NCI-H774 (cell line): ENCODE data around the gene NLRX1.
"Not testable (repeated sequence)": the region's sequence is repeated elsewhere in the genome, so short reads cannot be mapped to it uniquely, and the experiment has no call there.

Experiments
- DNase-seq: peaks from one replicate; lab custom pipeline; 2025; lab: John Stamatoyannopoulos, UW

Gene NLRX1, protein sequence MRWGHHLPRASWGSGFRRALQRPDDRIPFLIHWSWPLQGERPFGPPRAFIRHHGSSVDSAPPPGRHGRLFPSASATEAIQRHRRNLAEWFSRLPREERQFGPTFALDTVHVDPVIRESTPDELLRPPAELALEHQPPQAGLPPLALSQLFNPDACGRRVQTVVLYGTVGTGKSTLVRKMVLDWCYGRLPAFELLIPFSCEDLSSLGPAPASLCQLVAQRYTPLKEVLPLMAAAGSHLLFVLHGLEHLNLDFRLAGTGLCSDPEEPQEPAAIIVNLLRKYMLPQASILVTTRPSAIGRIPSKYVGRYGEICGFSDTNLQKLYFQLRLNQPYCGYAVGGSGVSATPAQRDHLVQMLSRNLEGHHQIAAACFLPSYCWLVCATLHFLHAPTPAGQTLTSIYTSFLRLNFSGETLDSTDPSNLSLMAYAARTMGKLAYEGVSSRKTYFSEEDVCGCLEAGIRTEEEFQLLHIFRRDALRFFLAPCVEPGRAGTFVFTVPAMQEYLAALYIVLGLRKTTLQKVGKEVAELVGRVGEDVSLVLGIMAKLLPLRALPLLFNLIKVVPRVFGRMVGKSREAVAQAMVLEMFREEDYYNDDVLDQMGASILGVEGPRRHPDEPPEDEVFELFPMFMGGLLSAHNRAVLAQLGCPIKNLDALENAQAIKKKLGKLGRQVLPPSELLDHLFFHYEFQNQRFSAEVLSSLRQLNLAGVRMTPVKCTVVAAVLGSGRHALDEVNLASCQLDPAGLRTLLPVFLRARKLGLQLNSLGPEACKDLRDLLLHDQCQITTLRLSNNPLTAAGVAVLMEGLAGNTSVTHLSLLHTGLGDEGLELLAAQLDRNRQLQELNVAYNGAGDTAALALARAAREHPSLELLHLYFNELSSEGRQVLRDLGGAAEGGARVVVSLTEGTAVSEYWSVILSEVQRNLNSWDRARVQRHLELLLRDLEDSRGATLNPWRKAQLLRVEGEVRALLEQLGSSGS

DNA sequence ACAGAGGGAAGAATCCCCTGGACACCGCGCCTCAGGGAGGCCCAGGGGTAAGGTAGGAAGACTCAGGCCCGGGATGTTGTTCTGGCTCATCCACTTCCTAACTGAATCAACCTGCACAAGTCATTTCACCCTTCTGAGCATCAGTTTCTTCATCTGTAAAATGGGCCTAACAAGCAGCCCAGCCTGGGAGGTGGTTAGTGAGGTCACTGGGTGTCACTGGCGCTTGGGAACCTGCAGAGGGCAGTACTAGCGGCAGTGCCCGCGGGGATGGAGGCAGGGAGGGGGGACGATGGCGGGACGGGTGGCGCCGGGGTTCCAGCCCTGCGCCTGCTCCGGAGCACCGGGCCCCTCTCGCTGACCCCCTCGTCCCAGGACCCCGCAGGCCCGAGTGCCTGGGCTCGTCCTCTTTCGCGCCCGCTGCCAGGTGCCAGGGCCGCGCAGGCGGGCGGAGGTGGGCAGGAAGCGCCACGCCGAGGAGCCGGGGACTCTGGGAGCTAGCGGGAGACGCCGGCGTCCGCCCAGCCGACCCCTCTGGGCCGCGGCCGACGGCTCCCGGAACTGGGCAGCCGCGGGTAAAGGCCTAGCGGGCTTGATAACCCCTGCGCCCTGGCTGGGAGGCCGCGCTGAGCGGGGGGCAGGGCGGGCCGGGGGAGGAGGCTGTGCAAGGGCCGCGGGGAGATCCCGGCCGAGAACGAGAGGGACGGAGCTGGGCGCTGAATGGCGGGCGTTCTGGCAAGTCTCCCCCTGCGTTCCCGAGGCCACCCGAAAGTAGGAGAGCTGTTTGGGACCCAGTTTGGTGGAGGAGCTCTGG, at the start of gene NLRX1:
NLRX1 (plus strand) TSS at position 255 of the 811 bp plus-strand sequence. CDS start 2,679 bp downstream, outside the sequence.
- peak; percentile 86 for DNase-seq

DNA sequence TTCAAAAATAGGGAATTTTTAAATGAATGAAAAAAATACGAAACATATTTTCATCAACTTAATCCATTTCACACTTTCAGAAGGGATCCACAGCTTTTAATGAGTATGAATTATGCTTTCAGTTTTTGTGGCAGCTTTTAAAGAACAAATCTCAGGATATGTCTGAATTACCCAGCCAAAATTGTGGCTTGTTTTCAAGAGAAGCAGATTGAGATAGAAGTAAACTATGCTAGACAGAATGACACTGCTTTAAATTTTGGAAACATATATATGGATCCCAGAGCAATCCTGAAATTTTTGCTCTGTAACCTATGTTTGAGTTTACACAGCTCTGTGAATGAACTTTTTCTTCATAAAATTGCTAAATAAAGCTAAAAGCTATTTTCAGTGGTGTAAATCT, 49.6 kb upstream of the NLRX1 start:
- DNase-seq, result no peak

DNA sequence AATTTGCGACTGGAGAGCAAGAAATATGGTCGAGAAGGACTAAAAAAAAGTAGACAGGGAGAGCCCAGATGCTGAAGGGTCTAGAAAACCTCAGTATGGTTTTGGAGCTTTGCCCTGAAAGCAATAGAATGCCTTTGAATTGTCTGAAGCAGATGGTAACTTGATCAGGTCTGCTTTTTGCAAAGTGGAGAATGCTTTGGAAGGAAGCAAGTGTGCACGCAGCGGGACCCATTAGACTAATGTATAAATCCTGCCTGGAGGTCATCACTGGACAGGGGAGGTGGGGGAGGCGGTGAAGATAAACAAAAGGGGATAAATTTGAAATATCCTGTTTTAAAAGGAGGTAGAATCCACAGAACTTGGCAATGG, 47.9 kb upstream of the NLRX1 start:
- DNase-seq, result no peak

DNA sequence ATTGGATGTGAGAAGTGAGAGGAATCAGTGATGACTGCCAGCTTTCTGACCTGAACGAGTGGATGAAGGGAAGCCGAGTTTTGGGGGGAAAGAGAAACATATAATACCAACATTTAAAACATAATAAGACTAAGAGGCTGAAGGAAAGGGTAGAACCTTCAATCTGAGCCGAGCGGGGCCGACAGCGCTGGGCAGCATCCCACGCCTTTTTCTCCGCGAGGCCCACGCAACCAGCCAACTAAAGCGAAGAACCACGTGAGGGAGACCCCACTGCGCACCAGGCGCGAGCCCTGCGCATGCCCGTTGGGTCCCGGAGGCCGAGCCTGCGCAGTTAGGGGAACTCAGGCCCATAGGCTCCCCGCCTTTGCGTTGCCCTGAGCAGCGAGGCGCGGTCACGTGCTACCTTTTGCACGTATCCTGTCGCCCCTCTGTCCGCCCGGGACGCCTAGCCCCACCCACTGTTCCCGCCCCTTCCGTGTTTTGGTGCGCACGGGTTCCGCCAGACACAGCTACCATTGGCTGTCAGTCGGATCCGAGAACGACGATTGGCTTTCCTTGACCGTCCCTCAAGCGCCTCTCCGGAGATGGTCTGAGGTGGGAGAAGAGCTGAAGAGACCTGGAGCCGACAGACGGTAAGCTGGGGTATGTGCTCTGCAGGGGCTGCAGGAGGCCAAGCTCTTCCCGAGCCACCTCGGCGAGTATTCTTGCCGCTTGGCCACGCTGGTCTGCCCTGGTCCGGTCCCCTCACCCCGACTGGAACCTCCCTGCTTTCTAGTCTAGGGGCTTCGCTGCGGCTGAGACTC, 47.3 kb upstream of the NLRX1 start, which contains the start of gene HINFP:
HINFP (plus strand) TSS at position 573 of the 803 bp plus-strand sequence. CDS start 5,365 bp downstream, outside the sequence.
- peak; percentile 99 for DNase-seq

DNA sequence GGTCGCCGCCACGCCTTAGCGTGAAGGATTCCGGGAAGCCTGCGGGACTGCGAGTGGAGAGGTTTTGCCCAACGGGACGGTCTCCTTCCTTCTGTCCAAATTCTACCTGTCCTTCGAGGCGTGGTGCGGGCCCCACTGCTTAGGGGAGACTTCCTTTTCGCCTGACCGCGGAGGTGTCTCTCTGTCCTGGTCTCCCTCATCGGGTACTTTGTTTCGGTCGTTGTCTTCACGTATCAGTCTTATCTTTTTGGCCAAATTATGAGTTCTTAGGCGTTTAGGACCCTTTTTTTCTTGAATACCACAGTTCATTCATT, 46.8 kb upstream of the NLRX1 start:
- no peak for DNase-seq

DNA sequence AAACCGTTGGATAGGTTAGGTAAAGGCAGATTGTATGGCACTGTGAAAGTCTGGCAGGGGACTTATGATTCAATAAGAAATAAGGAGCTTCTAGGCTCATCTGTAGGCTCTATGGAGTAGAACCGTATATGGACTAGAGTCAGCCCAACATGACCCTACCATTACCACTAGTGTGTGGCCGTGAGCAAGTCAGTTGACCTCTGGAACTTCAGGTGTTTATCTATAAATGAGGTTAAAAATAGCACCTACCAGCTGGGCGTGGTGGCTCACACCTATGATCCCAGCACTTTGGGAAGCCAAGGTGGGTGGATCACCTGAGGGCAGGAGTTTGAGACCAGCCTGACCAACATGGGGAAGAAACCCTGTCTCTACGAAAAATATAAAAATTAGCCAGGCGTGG, 42.7 kb upstream of the NLRX1 start:
- no peak for DNase-seq

DNA sequence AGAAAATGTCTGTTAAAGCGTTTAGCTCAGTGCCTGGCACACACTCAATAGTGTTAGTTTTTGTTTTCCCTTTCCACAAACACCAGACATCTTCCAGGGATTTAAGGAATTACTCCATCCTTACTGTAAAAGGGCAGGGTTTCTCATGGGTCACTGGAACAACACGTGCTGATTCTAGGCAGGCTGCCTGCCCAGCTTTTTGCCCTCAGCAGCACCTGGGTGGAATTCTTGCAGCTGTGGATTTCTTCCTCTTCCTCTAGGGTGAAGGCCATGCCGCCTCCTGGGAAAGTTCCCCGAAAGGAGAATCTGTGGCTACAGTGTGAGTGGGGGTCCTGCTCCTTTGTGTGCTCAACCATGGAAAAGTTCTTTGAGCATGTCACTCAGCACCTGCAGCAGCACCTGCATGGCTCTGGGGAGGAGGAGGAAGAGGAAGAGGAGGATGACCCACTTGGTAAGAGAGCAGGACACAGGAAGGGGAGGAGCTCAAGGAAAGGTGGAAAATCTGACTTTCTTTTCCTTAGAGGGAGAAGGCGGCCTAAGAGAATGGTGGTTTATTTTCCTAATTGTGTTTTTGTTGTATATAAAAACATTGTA, 41.8 kb upstream of the NLRX1 start:
- no peak for DNase-seq

DNA sequence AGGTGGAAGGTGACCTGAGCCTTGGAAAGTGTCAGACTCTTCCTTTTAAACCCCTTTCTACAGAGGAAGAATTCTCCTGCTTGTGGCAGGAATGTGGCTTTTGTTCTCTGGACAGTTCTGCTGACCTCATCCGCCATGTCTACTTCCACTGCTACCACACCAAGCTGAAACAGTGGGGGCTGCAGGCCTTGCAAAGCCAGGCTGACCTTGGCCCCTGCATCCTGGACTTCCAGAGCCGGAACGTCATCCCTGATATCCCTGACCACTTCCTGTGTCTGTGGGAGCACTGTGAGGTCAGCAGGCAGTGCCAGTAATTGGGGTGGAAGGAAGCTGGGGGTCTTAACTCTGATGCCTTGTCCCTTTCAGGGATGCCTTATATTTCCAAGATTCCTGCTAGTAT, 37.9 kb upstream of the NLRX1 start:
- no peak for DNase-seq

DNA sequence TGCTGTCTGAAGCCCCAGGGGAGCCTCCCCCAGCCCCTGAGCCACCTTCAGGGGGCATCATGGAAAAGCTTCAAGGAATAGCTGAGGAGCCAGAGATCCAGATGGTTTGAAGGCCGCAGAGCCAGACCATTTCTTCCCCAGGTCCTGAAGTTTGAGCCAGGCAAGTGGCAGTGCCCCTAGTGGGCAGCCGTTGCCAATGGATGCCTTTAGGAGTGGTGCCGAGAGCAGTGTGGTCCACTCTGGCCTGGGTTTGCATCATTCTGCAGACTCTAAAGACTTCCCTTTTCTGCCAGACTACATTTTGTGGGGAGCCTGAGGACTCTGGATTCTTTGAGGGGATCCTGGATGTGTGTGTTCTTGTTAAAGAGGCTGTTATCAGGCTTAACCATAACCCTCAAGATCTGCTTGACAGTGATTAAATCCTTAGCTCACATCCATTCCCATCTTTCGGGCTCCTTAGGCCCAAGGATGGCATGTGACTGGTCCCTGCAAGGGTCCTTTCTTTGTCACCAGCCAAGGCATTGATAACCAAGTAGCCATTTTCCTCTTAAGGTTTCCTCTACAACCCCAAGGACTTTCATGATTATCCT, 34.0 kb upstream of the NLRX1 start:
- DNase-seq, result no peak

DNA sequence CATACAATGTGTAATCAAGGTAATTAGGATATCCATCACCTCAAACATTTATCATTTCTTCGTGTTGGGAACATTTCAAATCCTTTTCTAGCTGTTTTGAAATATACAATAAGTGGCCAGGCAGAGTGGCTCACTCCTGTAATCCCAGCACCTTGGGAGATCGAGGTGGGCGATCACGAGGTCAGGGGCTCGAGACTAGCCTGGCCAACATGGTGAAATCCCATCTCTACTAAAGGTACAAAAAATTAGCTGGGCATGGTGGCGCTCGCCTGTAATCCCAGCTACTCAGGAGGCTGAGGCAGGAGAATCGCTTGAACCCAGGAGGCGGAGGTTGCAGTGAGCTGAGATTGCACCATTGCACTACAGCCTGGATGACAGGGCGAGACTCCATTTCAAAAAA, 29.2 kb upstream of the NLRX1 start:
- not testable (repeated sequence) for DNase-seq

DNA sequence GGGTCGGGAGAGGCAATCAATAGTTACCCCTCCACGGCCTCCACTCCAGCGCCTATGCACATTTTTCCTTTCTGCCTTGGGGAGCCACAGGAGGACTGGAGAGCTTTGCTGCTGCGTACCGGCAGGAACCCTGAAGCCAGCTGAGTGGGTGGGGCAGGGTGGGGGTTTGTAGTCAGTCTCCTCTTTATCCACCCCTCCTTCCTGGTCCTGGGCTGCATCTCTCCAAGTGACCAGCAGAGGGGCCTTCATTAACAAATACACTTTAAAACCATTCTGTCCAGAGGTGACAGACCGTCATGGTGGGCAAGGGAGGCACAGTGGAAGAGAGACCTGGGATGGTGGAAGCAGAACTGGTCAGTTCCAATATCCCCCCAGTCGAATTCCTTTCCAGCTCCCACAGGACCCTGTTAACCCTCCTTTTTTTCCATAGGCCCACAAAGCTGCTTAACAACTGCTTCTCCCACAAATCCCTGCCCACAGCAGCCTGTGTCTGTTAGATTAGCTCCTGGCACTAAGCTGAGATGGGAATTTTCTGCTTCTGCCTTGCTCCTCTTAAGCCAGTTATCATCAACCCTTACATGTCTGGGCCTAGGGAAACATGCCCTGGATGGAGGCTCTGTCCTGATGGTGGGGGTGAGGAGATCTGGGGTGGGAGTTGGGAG, 23.6 kb upstream of the NLRX1 start:
- peak; percentile 46 for DNase-seq

DNA sequence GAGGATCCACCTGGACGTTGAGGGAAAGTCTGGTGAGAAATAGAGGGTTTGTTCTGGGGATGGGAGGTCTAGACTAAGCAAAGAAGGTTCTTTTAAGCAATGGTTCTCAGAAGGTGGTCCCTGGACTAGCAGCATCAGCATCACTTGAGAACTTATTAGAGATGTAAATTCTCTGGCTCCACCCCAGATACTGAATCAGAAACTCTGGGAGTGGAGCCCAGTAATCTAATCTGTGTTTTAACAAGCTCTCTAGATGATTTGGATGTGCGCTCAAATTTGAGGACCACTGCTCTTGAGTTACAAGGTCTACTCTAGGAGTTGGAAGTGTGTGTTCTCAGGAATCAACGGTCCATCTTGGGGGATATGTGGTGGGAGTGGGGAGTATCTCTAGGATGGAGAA, 23.0 kb upstream of the NLRX1 start:
- no peak for DNase-seq

DNA sequence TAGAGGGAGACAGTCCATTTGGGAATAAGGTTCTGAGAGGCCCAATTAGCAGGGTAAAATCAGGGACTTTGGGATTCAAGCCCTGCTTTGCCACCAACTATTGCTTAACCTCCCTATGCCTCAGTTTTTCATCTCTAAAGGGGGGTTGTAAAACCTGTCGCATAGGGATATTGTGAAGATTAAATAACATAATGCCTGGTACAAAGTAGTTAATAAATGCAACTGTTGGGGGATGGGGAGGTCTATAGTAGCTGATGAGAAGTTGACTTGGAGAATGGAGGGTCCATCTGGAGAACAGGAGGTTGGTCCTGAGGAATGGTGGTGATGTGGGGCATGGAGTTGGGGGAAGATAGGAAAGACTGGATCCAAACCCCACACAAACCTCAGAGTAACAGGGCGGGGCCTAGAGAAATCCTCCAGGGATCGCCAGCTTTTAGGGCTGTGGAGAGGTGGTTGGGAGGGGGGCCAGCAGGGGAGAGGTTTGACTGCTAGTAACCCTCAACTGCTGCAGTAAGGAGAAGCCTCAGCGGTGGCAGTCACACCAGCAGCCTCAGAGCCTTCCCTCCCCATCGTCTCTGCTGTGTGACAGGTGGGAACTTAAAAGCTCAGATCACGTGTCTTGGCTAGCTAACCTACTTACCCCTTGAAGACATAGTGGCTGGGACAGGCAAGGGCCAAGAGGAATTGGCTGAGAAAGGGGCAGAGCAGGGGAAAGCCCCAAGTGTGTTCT, 20.8 kb upstream of the NLRX1 start:
- DNase-seq, result no peak

DNA sequence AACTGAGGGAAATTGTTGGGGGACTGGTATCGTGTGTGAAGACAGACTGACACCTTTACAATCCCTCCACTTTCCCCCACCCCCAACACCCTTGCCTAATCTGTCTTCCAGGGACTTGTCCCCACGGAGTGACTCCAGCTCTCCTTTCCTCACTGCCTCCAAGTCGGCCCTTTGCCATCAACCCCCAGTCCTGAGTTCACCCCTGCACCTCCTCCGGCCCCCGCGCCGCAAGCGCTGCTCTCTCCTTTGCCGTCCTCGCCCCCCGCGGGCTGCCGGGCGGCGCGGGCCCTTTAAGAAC, 19.9 kb upstream of the NLRX1 start:
- no peak for DNase-seq

DNA sequence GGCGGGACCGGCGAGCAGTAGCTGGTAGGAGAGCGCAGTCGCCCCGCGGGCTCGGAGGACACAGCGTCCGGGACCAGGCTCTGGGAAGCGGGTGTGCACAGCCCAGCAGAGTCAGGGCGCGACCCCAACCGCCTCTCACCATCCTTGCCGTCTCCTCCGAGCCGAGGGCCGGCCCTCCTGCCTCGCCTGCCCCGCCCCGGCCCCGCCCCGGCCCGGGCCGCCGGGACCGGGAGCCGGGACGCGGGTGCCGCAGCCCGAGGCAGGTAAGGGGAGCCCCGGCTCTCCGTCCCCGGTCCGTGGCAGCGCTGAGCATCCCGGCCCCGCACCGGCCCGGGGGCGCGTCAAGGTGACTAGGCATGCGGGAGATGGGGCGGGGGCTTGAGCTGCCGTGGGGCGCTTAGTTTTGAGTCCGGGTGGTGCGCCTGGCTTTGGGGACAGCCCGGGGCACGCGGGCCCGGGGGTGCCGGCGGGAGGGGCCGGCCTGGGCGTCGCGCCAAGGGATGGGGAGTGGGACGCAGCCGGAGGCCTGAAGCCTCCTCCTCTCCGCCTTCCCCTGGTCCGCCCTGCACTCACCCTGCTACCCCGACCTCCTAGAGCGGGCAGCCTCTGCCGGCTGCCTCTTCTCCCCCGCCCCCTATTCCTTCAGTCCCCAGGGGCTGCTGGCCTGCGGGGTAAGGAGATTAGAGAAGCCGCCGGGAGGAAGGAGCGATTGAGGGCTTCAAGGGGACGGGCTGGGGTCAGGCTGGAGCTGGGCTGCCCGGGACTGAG, 19.3 kb upstream of the NLRX1 start, which contains the start of gene ABCG4:
ABCG4 (plus strand) TSS at position 35 of the 768 bp plus-strand sequence. CDS start 914 bp downstream, outside the sequence.
- no peak for DNase-seq

DNA sequence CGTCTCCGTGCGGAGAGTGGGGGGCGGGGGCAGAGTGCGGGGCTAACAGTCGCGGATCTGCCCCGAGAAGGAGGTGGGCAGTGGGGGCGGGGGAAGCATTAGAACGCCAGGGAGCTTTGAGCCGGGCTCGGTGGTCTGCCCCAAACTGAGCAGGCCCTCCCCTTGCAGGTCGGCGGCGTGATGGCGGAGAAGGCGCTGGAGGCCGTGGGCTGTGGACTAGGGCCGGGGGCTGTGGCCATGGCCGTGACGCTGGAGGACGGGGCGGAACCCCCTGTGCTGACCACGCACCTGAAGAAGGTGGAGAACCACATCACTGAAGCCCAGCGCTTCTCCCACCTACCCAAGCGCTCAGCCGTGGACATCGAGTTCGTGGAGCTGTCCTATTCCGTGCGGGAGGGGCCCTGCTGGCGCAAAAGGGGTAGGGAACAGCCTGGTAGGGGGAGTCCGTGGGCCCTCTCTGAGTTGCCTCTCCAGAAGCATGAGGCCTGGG, 18.7 kb upstream of the NLRX1 start:
- no peak for DNase-seq

DNA sequence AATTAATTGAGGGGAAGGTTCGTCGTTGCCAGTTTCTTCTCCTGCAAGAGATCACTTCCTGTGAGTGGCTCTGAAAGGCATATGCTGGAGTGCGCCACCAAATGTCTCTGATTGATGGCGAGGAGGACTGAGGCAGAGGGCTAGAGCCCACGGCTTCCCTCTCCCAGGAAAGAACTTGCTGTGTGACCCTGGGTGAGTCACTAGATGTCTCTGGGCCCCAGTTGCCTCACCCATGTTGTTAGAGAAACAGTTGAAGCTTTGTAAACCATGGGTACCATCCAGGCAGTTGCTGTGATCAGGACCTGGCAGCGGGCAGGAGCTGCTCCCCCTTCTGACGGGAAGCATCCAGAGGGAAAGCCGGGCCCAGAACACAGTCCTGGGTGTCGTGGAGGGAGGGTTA, 16.5 kb upstream of the NLRX1 start:
- no peak for DNase-seq

DNA sequence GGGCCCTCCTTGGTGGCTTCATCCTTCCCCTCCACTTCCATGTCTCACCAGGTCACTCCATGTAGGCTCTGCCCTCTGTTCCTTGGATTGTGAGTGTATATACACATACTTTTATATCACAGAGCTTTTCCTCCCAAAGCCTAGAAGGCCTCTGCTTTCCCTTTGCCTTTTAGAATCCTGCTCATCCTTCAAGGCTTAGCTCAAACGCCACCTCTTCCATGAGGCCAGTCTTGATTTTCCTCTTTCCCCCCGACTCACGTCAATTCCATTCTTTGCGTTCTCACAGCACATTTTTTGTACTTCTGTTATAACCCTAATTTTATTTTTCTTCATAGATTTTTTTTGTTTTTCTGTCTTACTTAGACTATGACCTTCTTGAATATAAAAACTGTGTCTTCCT, 15.9 kb upstream of the NLRX1 start:
- DNase-seq, result no peak
